Stimulated activated CD8-positive, alpha-beta memory T cell treated with anti-CD3 and anti-CD28 coated beads, Interleukin-12 subunit alpha, Interleukin-12 subunit beta, amount 100 ng/mL, for 24 hours (primary cell): Measurements from ENCODE around the gene SRPRB.

Experiments
- DNase-seq: peaks from one replicate; pipeline ENCODE4 v3.0.0-alpha.2; 2020; ENCODE audit errors: extremely low read depth

SRPRB gene

GRCh38 chr3:133805702-133806475, at the start of gene SRPRB:
Gene SRPRB, plus strand, starts transcription at chr3:133805815. Its CDS starts 34 bp downstream, at chr3:133805849.
- peak; percentile 90 for DNase-seq

DNA sequence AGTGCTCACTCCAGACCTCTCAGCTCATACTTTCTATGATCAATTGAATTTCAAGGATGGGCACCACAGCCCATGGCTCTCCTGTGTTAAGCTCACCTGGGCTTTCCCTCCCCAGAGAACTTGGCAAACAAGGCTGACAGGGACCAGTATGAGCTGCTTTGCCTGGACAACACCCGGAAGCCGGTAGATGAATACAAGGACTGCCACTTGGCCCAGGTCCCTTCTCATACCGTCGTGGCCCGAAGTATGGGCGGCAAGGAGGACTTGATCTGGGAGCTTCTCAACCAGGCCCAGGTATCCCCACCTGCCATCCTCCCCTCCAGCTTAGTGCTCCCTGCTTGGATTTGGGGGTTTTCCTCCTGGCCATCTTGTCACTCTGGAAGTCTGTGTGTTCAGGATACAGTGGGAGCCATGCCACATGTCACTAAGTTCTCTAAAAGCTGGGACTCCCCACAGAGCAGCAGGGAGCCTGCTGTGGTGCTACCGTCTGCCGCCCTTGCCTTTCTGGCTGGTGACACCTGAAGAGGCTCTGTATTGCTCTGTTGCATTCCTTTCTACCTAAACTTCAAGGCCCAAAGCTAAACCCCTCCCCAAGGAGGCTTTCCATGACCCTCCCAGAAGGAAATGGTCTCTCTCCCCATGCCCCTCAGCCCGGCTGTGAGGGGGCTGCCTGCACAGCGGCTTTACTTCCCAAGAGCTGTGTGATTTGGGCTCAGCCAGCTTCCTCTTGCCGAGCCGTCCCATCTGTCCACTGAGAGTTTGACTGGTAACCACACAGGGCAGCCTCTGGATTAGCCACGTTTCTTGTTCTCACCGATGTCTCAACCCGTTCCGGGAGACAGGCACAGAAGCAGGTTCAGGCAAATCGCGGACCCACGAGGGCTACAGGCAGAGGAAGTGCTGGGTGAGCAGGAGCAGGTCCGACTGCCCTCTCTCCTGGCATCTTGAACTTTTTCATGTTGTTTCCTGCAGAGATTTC, 48.6 kb upstream of the SRPRB start:
- DNase-seq = no peak

DNA sequence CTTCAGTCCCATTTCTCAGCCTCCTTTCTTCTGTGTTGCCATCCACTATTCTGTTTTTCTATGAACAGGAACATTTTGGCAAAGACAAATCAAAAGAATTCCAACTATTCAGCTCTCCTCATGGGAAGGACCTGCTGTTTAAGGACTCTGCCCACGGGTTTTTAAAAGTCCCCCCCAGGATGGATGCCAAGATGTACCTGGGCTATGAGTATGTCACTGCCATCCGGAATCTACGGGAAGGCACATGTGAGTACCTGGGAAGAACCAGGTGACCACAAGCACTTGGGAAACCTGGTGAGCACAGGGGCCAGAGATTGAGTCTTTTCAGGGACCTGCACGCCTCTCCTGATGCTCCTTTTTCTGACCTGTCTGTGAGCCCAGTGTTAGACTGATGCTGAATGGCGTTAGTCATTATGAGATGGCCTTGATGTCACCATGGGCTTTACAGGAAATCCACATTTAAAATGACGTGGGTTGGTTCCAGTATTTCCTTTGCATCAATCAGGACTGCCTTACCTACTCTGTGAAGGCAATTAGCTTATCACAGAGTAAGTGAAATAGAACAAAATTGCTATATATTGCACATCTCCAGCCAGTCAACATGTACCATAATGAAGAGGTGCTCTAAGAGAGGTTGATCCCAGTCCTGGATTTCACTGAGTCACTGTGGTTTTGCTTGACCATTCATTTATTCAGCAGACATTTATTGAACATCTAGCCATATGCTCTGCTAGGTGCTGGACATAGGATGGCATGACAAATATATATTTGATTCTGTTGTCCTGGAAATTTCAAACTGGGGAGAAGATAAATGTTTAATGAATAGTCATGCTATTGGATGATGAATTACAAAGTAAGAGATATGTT, 47.7 kb upstream of the SRPRB start:
- no peak for DNase-seq

DNA sequence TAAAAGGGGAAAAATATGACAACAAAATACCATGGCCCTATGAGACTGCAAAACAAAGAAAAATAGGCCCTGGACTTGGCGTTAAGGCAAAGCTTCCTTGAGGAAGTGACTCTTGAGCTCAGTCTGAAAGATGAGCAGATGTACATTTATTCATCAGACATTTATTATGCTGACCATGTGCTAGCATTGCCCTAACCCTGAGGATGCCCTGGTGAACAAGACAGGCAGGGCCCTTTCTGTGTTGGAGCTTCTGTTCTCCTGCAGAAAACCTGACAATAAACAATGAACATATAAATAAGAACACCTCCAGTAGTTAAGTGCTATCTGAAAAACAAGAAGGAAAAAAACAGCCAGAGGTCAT, 47.1 kb upstream of the SRPRB start:
- no peak for DNase-seq

DNA sequence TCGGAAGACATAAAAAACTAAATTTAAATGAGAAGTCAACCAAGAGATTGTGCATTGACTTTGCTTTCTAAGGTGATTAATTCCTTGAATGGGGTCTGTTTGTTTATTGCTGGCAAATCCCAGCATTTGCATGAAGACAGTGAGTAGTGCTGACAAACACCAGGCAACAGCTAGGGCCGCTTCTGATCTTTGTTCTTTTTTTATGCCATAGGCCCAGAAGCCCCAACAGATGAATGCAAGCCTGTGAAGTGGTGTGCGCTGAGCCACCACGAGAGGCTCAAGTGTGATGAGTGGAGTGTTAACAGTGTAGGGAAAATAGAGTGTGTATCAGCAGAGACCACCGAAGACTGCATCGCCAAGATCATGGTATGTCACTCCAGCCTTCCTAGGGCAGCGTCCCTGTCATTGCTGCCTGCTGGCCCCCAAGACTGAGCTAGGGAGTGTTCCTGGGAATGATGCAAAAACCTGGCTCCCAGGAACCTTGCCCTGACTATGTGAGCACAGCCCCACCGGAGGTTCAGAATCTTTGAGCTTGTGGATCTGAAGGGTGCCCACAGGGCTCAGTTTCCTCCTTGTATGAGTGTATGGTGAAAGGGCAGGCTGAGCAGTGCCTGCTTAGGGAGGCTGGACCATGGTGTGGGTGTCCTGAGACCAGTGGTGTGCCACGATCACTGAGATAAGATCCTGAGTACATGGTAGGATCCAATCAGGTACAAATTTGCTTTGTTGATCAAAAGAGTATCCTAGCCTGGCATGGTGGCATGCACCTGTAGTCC, 46.5 kb upstream of the SRPRB start:
- DNase-seq = no peak

DNA sequence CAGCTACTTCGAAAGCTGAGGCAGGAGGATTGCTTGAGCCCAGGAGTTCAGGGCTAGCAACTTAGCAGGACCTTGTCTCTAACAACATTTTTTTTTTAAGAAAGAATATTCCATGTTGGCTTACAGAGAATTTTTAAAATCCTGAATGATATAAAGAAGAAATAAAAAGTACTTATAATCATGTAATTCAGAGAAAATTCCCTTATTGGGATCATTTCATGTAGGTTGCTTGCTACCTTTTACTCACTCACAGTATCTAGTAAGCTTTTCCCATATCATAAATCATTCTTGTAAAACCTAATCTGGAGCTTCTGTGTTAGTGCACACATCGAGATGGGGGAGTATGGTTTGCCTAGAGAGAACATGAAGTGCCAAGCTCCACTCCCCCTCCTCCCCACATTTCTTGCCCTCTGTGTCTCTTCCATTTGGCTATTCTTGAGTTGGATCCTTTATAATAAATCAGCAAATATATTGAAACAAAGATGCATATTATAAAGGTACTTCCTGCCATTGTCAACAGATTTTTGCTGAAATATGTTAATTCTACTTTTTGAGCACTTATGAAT, 45.8 kb upstream of the SRPRB start:
- DNase-seq = no peak

GRCh38 chr3:133760916-133761315, 44.7 kb upstream of the SRPRB start:
- DNase-seq = no peak

GRCh38 chr3:133761605-133762484, 43.8 kb upstream of the SRPRB start:
- DNase-seq = no peak

- DNase-seq = no peak
These were observed 43.1 kb upstream of the SRPRB start for GRCh38 chr3:133762539-133762938.

- no peak for DNase-seq
These were observed 41.6 kb upstream of the SRPRB start for GRCh38 chr3:133763797-133764683.

GRCh38 chr3:133765256-133765655, 40.4 kb upstream of the SRPRB start:
- DNase-seq = no peak

- DNase-seq = no peak
These were observed 38.0 kb upstream of the SRPRB start for GRCh38 chr3:133767607-133768006.

- DNase-seq = no peak
These were observed 36.1 kb upstream of the SRPRB start for GRCh38 chr3:133769536-133769935.

DNA sequence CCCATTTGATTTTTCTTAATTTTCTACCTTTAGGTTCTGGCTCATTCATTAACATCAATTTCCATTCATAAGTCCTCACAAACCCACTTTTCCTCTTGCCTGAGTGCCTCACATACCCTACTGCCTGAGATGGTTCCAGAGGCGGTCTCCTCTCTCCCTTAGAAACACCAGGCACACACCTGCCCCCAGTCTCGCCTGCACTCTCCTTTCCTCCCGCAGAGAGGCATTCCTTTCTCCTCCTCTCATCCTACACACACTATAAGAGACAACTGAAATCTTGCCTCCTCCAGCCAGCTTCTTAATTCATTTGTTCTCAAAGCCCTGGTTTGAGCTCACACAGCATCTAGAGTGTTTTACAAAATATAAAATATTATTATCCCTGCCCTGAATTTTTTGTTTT, 31.9 kb upstream of the SRPRB start:
- DNase-seq = no peak

- no peak for DNase-seq
These were observed 30.3 kb upstream of the SRPRB start for GRCh38 chr3:133775309-133775708.

- no peak for DNase-seq
These were observed 29.8 kb upstream of the SRPRB start for GRCh38 chr3:133775835-133776234.

- no peak for DNase-seq
These were observed 28.7 kb upstream of the SRPRB start for GRCh38 chr3:133776794-133777438.
